B cell (primary cell): ENCODE results near the gene CHST3.

ENCODE experiments used
- CTCF ChIP-seq: fragments of 200-600 bp; IDR thresholded peaks from one replicate; pipeline ENCODE4 v1.8.0; 2022; ENCODE audit warnings: antibody characterized with exemption, mild to moderate bottlenecking
- EZH2 ChIP-seq: IDR thresholded peaks from 2 replicates; pipeline ENCODE4 v1.6.1; 2012; ENCODE audit warnings: borderline replicate concordance, low read depth, mild to moderate bottlenecking, moderate library complexity, low read length; ENCODE audit not compliant: insufficient read depth, poor library complexity, severe bottlenecking

- TF ChIP-seq CTCF (no peak), EZH2 (no peak)
These were observed 18.2 kb upstream of the CHST3 start for GRCh38 chr10:71945819-71946474.
